Fibroblast of the conjunctiva (primary cell): ENCODE measurements around the gene PCDHGB7.
"Not testable (repeated sequence)": the region's sequence is repeated elsewhere in the genome, so short reads cannot be mapped to it uniquely, and the experiment has no call there.

Source experiments
- DNase-seq: peaks from one replicate; pipeline ENCODE4 v3.0.0-alpha.2; 2010; ENCODE audit warnings: low read depth

The PCDHGB7 gene

GRCh38 chr5:141430332-141431113, 13.0 kb downstream of the PCDHGB7 start, which contains the start of gene PCDHGA12:
TSS of gene PCDHGA12 (plus strand) at chr5:141430507. CDS start at chr5:141430760, 253 bp downstream.
- peak; percentile 82 for DNase-seq

GRCh38 chr5:141431286-141431685, 13.8 kb downstream of the PCDHGB7 start:
- DNase-seq = no peak

- DNase-seq = not testable (repeated sequence)
Observed at GRCh38 chr5:141432308-141432707, 14.8 kb downstream of the PCDHGB7 start.

GRCh38 chr5:141432726-141433125, 15.2 kb downstream of the PCDHGB7 start:
- DNase-seq = not testable (repeated sequence)

GRCh38 chr5:141434006-141434405, 16.5 kb downstream of the PCDHGB7 start:
- no peak for DNase-seq

GRCh38 chr5:141437221-141437620, 19.7 kb downstream of the PCDHGB7 start:
- no peak for DNase-seq

- no peak for DNase-seq
Observed at GRCh38 chr5:141439411-141440141, 22.1 kb downstream of the PCDHGB7 start.

- no peak for DNase-seq
Observed at GRCh38 chr5:141440341-141440740, 22.9 kb downstream of the PCDHGB7 start.

- no peak for DNase-seq
Observed at GRCh38 chr5:141441571-141442170, 24.2 kb downstream of the PCDHGB7 start.

- DNase-seq = no peak
Observed at GRCh38 chr5:141465351-141465750, 47.9 kb downstream of the PCDHGB7 start.
